ENCODE results near the gene UVRAG. TPM values are rescaled to one million over a fixed set of nuclear protein-coding genes. Genes with fewer than 3 reads are reported as not detected.

Gene UVRAG
- total RNA-seq, 1 donor from 2014 or later, result 20.7 TPM

DNA sequence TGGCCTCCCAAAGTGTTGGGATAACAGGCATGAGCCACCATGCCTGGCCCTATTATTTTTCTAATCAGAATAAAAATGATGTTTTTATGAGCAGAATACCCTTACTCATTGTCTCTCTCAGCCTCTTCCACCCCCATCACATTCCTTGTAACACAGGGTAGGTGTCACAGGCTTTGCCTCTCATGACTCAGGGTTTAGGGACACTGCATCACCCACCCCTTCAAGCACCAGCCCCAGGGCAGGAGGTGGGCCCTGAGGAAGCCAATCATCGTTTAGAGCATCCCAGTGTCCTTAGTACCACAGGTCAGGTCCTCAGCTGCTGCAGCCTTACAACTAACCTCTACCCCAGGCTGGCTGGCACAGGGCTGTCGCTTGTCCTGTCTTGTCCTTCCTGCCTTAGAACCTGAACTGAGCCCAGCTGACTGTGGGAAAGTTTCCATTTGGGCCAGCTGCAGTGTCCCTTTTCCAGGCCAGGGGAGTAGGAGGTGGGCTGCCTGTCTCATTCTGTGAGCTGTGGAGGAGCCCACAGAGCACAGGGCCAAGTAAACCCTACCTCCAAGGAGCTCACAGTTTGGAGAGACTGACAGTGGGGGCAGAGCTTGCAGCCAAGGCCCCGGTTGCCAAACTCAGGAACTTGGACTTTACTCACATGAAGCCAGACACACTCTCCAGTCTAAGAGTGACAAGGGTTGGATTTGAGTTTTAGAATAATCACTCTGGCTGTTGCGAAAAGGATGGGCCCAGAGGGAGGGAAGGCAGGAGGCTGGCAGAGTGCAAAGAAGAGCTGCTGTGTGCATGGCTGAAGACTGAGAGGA lies 19.5 kb upstream of the UVRAG start:
- H3K36me3 Mint-ChIP-seq, result no peaks in the 10 kb centered on the region
- peaks cover 5% of the 10 kb centered on the region for H3K4me1 Mint-ChIP-seq (ENCODE audit: unreplicated experiment)
- no peak for TF ChIP-seq CTCF (conservative IDR thresholded peaks at IDR 0.05)
- H3K9me3 Mint-ChIP-seq, result no peaks in the 10 kb centered on the region
- DNase-seq (ENCODE audit: extremely low spot score, unreplicated experiment), result no peak
- no peaks in the 10 kb centered on the region for H3K27me3 Mint-ChIP-seq
- no peak overlapping the region for H3K27ac Mint-ChIP-seq
- no peak overlapping the region for H3K4me3 Mint-ChIP-seq

DNA sequence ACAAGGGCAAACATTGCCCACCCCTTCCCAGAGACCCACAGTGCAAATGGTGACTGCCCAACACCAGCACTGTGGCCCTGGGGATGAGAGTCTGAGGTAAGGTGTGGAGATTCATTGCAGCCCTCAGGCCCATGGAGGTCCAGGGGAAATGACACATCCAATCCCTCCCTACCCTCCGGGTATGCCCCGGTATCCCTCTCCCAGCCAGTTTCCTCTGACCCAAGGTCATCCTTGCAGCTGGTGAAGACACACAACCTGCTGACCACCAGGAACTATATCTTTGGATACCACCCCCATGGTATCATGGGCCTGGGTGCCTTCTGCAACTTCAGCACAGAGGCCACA lies 18.9 kb upstream of the UVRAG start:
- Mint-ChIP-seq H3K27me3 (no peaks in the 10 kb centered on the region), H3K36me3 (no peaks in the 10 kb centered on the region), H3K9me3 (no peaks in the 10 kb centered on the region), H3K4me3 (no peak overlapping the region), H3K4me1 (ENCODE audit: unreplicated experiment) (peaks cover 5% of the 10 kb centered on the region), H3K27ac (no peak overlapping the region)
- DNase-seq (ENCODE audit: extremely low spot score, unreplicated experiment), result no peak
- TF ChIP-seq CTCF (conservative IDR thresholded peaks at IDR 0.05), result no peak

- Mint-ChIP-seq H3K9me3 (no peaks in the 10 kb centered on the region), H3K27ac (peak overlapping the region; percentile 66), H3K27me3 (no peaks in the 10 kb centered on the region), H3K4me1 (ENCODE audit: unreplicated experiment) (peaks cover 5% of the 10 kb centered on the region), H3K36me3 (no peaks in the 10 kb centered on the region), H3K4me3 (peak overlapping the region; percentile 22)
- no peak for DNase-seq (ENCODE audit: extremely low spot score, unreplicated experiment)
- no peak for TF ChIP-seq CTCF (conservative IDR thresholded peaks at IDR 0.05)
Observed at GRCh38 chr11:75797116-75797515, 17.9 kb upstream of the UVRAG start.

- Mint-ChIP-seq H3K9me3 (no peaks in the 10 kb centered on the region), H3K4me3 (no peak overlapping the region), H3K4me1 (ENCODE audit: unreplicated experiment) (peaks cover 5% of the 10 kb centered on the region), H3K27me3 (no peaks in the 10 kb centered on the region), H3K27ac (peak overlapping the region; percentile 66), H3K36me3 (no peaks in the 10 kb centered on the region)
- no peak for TF ChIP-seq CTCF (conservative IDR thresholded peaks at IDR 0.05)
- DNase-seq (ENCODE audit: extremely low spot score, unreplicated experiment), result no peak
Observed at GRCh38 chr11:75797792-75798191, 17.2 kb upstream of the UVRAG start.

- no peak overlapping the region for H3K4me3 Mint-ChIP-seq
- H3K9me3 Mint-ChIP-seq, result no peaks in the 10 kb centered on the region
- no peaks in the 10 kb centered on the region for H3K36me3 Mint-ChIP-seq
- TF ChIP-seq CTCF (conservative IDR thresholded peaks at IDR 0.05), result no peak
- no peak for DNase-seq (ENCODE audit: extremely low spot score, unreplicated experiment)
- no peaks in the 10 kb centered on the region for H3K27me3 Mint-ChIP-seq
- no peak overlapping the region for H3K27ac Mint-ChIP-seq
- peaks cover 5% of the 10 kb centered on the region for H3K4me1 Mint-ChIP-seq (ENCODE audit: unreplicated experiment)
Observed at GRCh38 chr11:75800136-75800675, 14.8 kb upstream of the UVRAG start.
